IMR-90 (cell line): ENCODE data around the gene ZNF76. TPM values are rescaled to one million over a fixed set of nuclear protein-coding genes. Genes with fewer than 3 reads are reported as not detected.
A peak's percentile ranks its signal among the peaks of the same experiment; 100 is the strongest.

Experiments
- ATAC-seq: fragments of 200-7000 bp; cut with Tn5 transposase; 2 replicates; pipeline ENCODE4 v1.9.1; 2020; ENCODE audit warnings: low read depth, mild to moderate bottlenecking, moderate library complexity
- BruUV-seq: library from RNA; stranded (reverse); fragments of 400-500 nt; replicated peaks from 2 replicates; lab custom pipeline; 2021; lab: Mats Ljungman, UMichigan
- CTCF ChIA-PET: fragments of 300-600 bp; formaldehyde crosslinking; extraction: SDS; loops from one replicate; lab custom pipeline; 2021; ENCODE audit warnings: antibody characterized with exemption; lab: Yijun Ruan, JAX
- POLR2A ChIA-PET: fragments of 300-600 bp; sonication (Branson Sonifier 250); formaldehyde crosslinking; loops from one replicate; lab custom pipeline; 2022; ENCODE audit warnings: antibody characterized with exemption; ENCODE audit not compliant: unreplicated experiment; lab: Charles Lee
- DNase-seq: peaks from one replicate; pipeline ENCODE4 v3.0.0; 2013
- H2AFZ ChIP-seq: replicated peaks from 2 replicates; pipeline ENCODE3; 2013; ENCODE audit warnings: low read length, mild to moderate bottlenecking; ENCODE audit not compliant: poor library complexity
- H2AK5ac ChIP-seq: 2 replicates; pipeline ENCODE4 v1.6.1; 2013; ENCODE audit warnings: low read depth, low read length, inconsistent platforms
- H2AK9ac ChIP-seq: replicated peaks from 2 replicates; pipeline ENCODE3; 2013; ENCODE audit warnings: mild to moderate bottlenecking, low read depth, low read length, moderate library complexity; ENCODE audit not compliant: poor library complexity
- H2BK120ac ChIP-seq: 2 replicates; pipeline ENCODE4 v1.6.1; 2013; ENCODE audit warnings: low read depth, low read length, inconsistent platforms
- H2BK15ac ChIP-seq: 3 replicates; pipeline ENCODE4 v1.6.1; 2013; ENCODE audit warnings: low read depth, low read length, inconsistent platforms
- H2BK20ac ChIP-seq: 2 replicates; pipeline ENCODE4 v1.6.1; 2013; ENCODE audit warnings: low read depth, mild to moderate bottlenecking, inconsistent platforms, low read length, moderate library complexity
- H2BK5ac ChIP-seq: 2 replicates; pipeline ENCODE4 v1.6.1; 2013; ENCODE audit warnings: mild to moderate bottlenecking, low read depth, low read length, inconsistent platforms; ENCODE audit not compliant: poor library complexity, severe bottlenecking
- H3K14ac ChIP-seq: replicated peaks from 2 replicates; pipeline ENCODE4 v1.6.1; 2013; ENCODE audit warnings: low read depth, low read length, inconsistent platforms
- H3K18ac ChIP-seq: 2 replicates; pipeline ENCODE4 v1.6.1; 2013; ENCODE audit warnings: low read depth, low read length, control low read depth
- H3K23ac ChIP-seq: 2 replicates; pipeline ENCODE4 v1.6.1; 2013; ENCODE audit warnings: low read depth, low read length, inconsistent platforms
- H3K27ac ChIP-seq: 2 replicates; pipeline ENCODE4 v1.5.1; 2013; ENCODE audit warnings: mild to moderate bottlenecking, control low read depth, low read length; ENCODE audit not compliant: insufficient read depth
- H3K27me3 ChIP-seq: 2 replicates; pipeline ENCODE4 v1.6.1; 2013; ENCODE audit warnings: low read length; ENCODE audit not compliant: control insufficient read depth, insufficient read depth
- H3K36me3 ChIP-seq: 2 replicates; pipeline ENCODE4 v1.6.1; 2013; ENCODE audit warnings: low read length, mixed read lengths; ENCODE audit not compliant: control insufficient read depth, insufficient read depth
- H3K4ac ChIP-seq: 2 replicates; pipeline ENCODE4 v1.6.1; 2013; ENCODE audit warnings: low read depth, low read length, inconsistent platforms
- H3K4me1 ChIP-seq: 2 replicates; pipeline ENCODE4 v1.6.1; 2013; ENCODE audit warnings: low read length, mixed read lengths; ENCODE audit not compliant: control insufficient read depth, insufficient read depth
- H3K4me2 ChIP-seq: 2 replicates; pipeline ENCODE4 v1.6.1; 2013; ENCODE audit warnings: low read depth, mild to moderate bottlenecking, control low read depth, low read length, moderate library complexity
- H3K4me3 ChIP-seq: 2 replicates; pipeline ENCODE4 v1.5.1; 2013; ENCODE audit warnings: low read depth, mild to moderate bottlenecking, control low read depth, low read length, moderate library complexity; ENCODE audit not compliant: insufficient read depth
- H3K56ac ChIP-seq: 2 replicates; pipeline ENCODE4 v1.6.1; 2013; ENCODE audit warnings: low read length, inconsistent platforms; ENCODE audit not compliant: insufficient read depth; ENCODE audit errors: extremely low read depth
- H3K79me1 ChIP-seq, 2 experiments: 2 replicates each; pipeline ENCODE4 v1.6.1; 2013; ENCODE audit warnings: low read length in 2 of 2, inconsistent platforms in 1 of 2, low read depth in 1 of 2
- H3K9ac ChIP-seq: 2 replicates; pipeline ENCODE4 v1.6.1; 2013; ENCODE audit warnings: low read depth, low read length, control low read depth
- H3K9me1 ChIP-seq: 2 replicates; pipeline ENCODE4 v1.6.1; 2013; ENCODE audit warnings: low read length, inconsistent platforms; ENCODE audit not compliant: insufficient read depth
- H3K9me3 ChIP-seq: 2 replicates; pipeline ENCODE4 v1.6.1; 2013; ENCODE audit warnings: low read length; ENCODE audit not compliant: control insufficient read depth, insufficient read depth
- H4K20me1 ChIP-seq: 2 replicates; pipeline ENCODE4 v1.6.1; 2013; ENCODE audit warnings: low read length, inconsistent platforms; ENCODE audit not compliant: insufficient read depth
- H4K5ac ChIP-seq: 2 replicates; pipeline ENCODE4 v1.6.1; 2013; ENCODE audit warnings: mild to moderate bottlenecking, low read depth, low read length, control low read depth
- H4K8ac ChIP-seq, 2 experiments: 2 replicates each; pipeline ENCODE4 v1.6.1; 2013; ENCODE audit warnings: low read depth in 2 of 2, low read length in 2 of 2, control low read depth in 1 of 2, inconsistent platforms in 1 of 2
- H4K91ac ChIP-seq: 2 replicates; pipeline ENCODE4 v1.6.1; 2013; ENCODE audit warnings: low read depth, low read length, inconsistent platforms; ENCODE audit not compliant: insufficient read depth
- CHD1 ChIP-seq: IDR thresholded peaks from 2 replicates; pipeline ENCODE4 v1.6.1; 2012; ENCODE audit warnings: low read depth, low read length, improper control_type of control experiment
- CTCF ChIP-seq: conservative IDR thresholded peaks from 2 replicates; pipeline ENCODE4 v1.5.1; 2012; ENCODE audit warnings: mild to moderate bottlenecking, low read depth, low read length, improper control_type of control experiment
- MAFK ChIP-seq: IDR thresholded peaks from 2 replicates; pipeline ENCODE4 v1.6.1; 2012; ENCODE audit warnings: low read depth, low read length, improper control_type of control experiment
- MAZ ChIP-seq: IDR thresholded peaks from 2 replicates; pipeline ENCODE4 v1.6.1; 2012; ENCODE audit warnings: low read depth, mild to moderate bottlenecking, low read length, improper control_type of control experiment, moderate library complexity, borderline replicate concordance
- POLR2A ChIP-seq: IDR thresholded peaks from 2 replicates; pipeline ENCODE4 v1.6.1; 2012; ENCODE audit warnings: mild to moderate bottlenecking, low read depth, low read length
- SMC3 ChIP-seq: fragments of 150-350 bp; IDR thresholded peaks from 2 replicates; pipeline ENCODE4 v1.6.1; 2016; ENCODE audit warnings: low read depth, mild to moderate bottlenecking, antibody characterized with exemption, low read length, moderate library complexity
- WGBS, 2 experiments: methylation state at CpG; one replicate each; pipeline versions ENCODE4 v1.1.5 to v1.1.7; 2013; ENCODE audit warnings: missing lambda C conversion rate in 2 of 2; ENCODE audit not compliant: insufficient read length in 1 of 2; ENCODE audit errors: extremely low coverage in 2 of 2; 5-methylcytosine and 5-hydroxymethylcytosine counted together
- dilution Hi-C: fragments of 300-500 bp; cut with HindIII; formaldehyde crosslinking; loops from one replicate; pipeline ENCODE4 v1.14.3; 2018; ENCODE audit warnings: low sequenced_read_pairs; ENCODE audit not compliant: unreplicated experiment
- in situ Hi-C: fragments of 300-500 bp; cut with MboI; formaldehyde crosslinking; loops from 3 replicates; pipeline ENCODE4 v1.14.3; 2019; ENCODE audit warnings: low sequenced_read_pairs, inconsistent platforms, mixed read lengths
- intact Hi-C: fragments of 100-400 bp; cut with micrococcal nuclease; formaldehyde crosslinking; loops from 2 replicates; pipeline ENCODE4 v1.10.0; 2022
- polyA plus RNA-seq, 3 experiments: library from polyadenylated mRNA; depleted of rRNA; stranded (reverse); fragments of >200 nt; gene quantifications; 2 replicates each; pipeline ENCODE4 v1.2.3, GENCODE V29; 2012; ENCODE audit warnings: low replicate concordance in 1 of 3
- total RNA-seq: library from RNA; depleted of rRNA; stranded (reverse); fragments of >200 nt; gene quantifications from 2 replicates; pipeline ENCODE4 v1.2.3, GENCODE V29; 2012

ZNF76 gene
- total and polyA plus RNA-seq, 2 of the 4 experiments (the other 2 are of a cell fraction): 19.9 to 21.1 TPM

GRCh38 chr6:35213298-35213791 lies 46.2 kb upstream of the ZNF76 start:
- no peak overlapping the region for H2BK20ac ChIP-seq
- peaks cover 29% of the 10 kb centered on the region for H3K4me1 ChIP-seq
- ChIA-PET CTCF (interaction anchor here (1.3 kb wide), 1 partner anchor 8 kb away, joined by 4 read pairs; no protein-coding TSS in a partner anchor), POLR2A (no interaction called here)
- BruUV-seq: no TSS peak
- peaks cover 15% of the 10 kb centered on the region for H4K20me1 ChIP-seq
- intact Hi-C loops: no loop called here
- peak overlapping the region; percentile 71; the same call in 1 of the 2 replicates for H3K23ac ChIP-seq
- H3K18ac ChIP-seq: no peak overlapping the region
- H4K5ac ChIP-seq: no peak overlapping the region
- no peak overlapping the region for H2BK5ac ChIP-seq
- no peak; the same call in 1 of the 2 replicates for TF ChIP-seq MAZ
- TF ChIP-seq MAFK: no peak
- no peak for TF ChIP-seq POLR2A
- TF ChIP-seq CTCF: no peak
- no peak for TF ChIP-seq CHD1
- TF ChIP-seq SMC3: no peak
- no peak overlapping the region for H2BK15ac ChIP-seq
- ATAC-seq (peak; percentile 3; the same call in 1 of the 2 replicates), DNase-seq (no peak)
- H2AFZ ChIP-seq: peak overlapping the region; percentile 92
- peaks cover 34% of the 10 kb centered on the region for H3K27me3 ChIP-seq
- 0 out of 2 replicates have a peak overlapping the region, but pooled peaks have one; percentile 1 for H4K91ac ChIP-seq
- no peaks in the 10 kb centered on the region for H3K36me3 ChIP-seq
- peak overlapping the region; percentile 69 for H2AK9ac ChIP-seq
- 0 out of 2 replicates have a peak overlapping the region, but pooled peaks have one; percentile 14 for H2AK5ac ChIP-seq
- peak overlapping the region; percentile 87 for H3K4me2 ChIP-seq
- no peak overlapping the region for H2BK120ac ChIP-seq
- H3K27ac ChIP-seq: no peak overlapping the region
- no peak overlapping the region for H3K4ac ChIP-seq
- no peak overlapping the region for H4K8ac ChIP-seq
- H3K9me1 ChIP-seq: peaks cover 7% of the 10 kb centered on the region; the same call in 1 of the 2 replicates
- no peak overlapping the region; the same call in 1 of the 2 replicates for H3K56ac ChIP-seq
- 8% methylated on average over 16 of the region's 51 CpGs; no CpG with 5 or more reads in 1 of the 2 experiments for WGBS, 2 experiments
- peak overlapping the region; percentile 19; the same call in 1 of the 2 replicates for H3K9ac ChIP-seq
- H3K14ac ChIP-seq: no peak overlapping the region; the same call in 1 of the 2 replicates
- no peaks in the 10 kb centered on the region for H3K9me3 ChIP-seq
- peaks cover 0 to 13% of the 10 kb centered on the region in 2 experiments; a peak in 1 of 4 replicates for H3K79me1 ChIP-seq
- dilution Hi-C loops: no loop called here
- in situ Hi-C loops: no loop called here
- H3K4me3 ChIP-seq: peak overlapping the region; percentile 62
